Measurements from ENCODE around the gene TMEM87A.
"Not testable (repeated sequence)": the region's sequence is repeated elsewhere in the genome, so short reads cannot be mapped to it uniquely, and the experiment has no call there.

TMEM87A gene, protein sequence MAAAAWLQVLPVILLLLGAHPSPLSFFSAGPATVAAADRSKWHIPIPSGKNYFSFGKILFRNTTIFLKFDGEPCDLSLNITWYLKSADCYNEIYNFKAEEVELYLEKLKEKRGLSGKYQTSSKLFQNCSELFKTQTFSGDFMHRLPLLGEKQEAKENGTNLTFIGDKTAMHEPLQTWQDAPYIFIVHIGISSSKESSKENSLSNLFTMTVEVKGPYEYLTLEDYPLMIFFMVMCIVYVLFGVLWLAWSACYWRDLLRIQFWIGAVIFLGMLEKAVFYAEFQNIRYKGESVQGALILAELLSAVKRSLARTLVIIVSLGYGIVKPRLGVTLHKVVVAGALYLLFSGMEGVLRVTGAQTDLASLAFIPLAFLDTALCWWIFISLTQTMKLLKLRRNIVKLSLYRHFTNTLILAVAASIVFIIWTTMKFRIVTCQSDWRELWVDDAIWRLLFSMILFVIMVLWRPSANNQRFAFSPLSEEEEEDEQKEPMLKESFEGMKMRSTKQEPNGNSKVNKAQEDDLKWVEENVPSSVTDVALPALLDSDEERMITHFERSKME

DNA sequence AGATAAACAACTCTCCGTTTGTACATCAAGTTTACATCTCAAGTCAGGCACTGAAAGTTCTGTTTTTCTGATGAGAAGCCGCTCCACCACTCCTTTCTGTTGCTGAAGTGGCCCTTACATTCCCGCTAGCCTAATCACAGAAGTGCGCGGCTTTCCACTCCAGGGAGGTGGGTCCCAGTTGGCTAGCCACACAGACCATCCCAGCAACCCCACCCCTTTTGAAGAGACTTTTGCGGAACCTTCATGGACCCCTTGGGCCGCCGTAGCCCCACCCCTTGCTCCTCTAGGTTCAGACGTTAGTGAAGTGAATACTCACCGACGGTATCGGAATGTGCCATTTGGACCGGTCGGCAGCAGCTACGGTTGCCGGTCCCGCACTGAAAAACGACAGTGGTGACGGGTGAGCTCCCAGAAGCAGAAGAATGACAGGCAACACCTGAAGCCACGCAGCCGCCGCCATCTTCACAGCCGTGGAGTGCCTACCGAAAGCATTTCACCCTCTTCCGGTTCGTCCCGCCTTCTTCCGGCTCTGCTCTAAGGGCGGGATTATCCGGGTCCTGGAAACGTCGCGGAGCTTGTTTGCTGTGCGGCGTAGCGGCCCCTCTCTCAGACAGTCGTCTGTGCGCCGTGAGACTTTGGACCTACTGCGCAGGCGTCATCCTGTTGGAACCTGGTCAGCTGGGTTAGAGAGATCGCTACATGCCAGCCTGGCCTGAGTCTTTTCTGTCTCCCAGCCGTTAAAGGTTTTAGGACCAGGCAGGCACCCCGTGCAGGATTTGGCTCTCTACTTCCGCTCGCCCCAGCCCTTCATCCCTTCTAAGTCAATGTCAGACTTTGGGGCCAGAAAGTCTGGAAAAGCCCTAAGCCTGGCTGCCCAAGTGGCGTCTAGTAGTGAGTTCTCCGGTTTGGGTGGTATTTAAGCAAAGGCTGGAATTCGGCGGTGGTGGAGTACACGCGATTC is at the start of gene TMEM87A, which contains the start of gene GANC:
TMEM87A (minus strand) TSS at position 495 of the 961 bp plus-strand sequence; CDS start at position 460, 35 bp downstream.
GANC (plus strand) TSS at position 263 of the 961 bp plus-strand sequence. CDS start 1,281 bp downstream, outside the sequence.
- peak; percentile 98 for DNase-seq

GRCh38 chr15:42319206-42319605 is 46.0 kb upstream of the TMEM87A start:
- no peak for DNase-seq

- DNase-seq = not testable (repeated sequence)
Observed at GRCh38 chr15:42316282-42316805, 43.1 kb upstream of the TMEM87A start.

DNA sequence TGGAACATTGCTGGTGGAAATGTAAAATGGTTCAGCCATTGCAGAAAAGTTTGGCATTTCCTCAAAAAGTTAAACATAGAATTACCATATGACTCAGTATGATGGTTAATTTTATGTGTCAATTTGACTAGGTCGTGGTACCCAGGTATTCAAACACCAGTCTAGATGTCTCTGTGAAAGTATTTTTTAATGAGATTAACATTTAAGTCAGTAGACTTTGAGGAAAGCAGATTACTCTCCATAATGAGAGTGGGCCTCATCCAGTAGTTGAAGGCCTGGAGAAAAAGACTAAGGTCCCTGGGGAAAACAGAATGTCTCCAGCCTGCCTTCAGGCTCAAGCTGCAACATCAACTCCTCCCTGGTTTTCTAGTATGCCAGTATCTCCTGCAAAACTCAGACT is 42.3 kb upstream of the TMEM87A start:
- DNase-seq = no peak

DNA sequence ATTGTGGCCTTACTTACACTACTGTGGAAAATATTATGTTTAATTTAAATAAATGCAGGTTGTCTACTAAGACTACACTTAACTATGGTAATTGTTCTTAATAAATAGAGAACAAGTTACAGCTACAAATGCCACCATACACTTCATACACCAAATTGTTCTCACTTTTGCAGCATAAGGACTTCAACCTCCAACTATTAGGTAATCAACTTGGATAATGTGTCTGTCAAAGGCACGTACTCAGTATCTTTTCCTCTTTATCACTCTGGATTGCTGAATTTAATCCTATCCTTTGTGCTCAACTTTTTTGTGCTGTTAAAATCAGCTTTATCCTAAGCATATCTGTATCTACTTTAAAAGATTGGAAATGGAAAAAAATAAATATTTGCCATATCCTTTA is 41.6 kb upstream of the TMEM87A start:
- DNase-seq = no peak

- DNase-seq = no peak
Observed at GRCh38 chr15:42313463-42313862, 40.2 kb upstream of the TMEM87A start.

DNA sequence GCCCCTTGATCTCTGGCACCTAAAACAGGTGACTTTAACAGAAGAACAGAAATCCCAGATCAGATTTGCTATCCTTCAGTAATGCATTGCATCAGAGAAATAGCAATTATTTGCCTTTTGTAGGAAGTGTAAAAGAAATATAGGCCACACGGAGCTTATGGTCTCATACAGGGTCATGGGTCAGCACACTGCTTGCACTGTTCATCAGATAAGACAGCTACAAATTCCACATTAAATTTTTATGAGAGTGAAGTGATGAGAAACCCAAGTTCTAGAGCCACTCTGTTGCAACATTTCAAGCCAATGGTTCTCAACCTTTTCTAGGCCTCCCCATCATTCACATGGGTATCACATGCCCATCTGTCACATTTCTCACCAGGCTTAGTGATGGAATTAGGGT is 33.4 kb upstream of the TMEM87A start:
- DNase-seq = no peak

DNA sequence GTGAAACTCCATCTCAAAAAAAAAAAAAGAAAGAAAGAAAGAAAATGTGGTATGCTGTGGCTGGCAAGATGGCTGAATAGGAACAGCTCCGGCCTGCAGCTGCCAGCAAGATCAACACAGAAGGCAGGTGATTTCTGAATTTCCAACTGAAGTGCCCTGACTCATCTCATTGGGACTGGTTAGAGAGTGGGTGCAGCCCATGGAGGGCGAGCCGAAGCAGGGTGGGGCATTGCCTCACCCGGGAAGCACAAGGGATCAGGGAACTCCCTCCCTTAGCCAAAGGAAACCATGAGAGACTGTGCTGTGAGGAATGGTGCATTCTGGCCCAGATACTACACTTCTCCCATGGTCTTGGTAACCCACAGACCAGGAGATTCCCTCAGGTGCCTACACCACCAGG is 27.8 kb upstream of the TMEM87A start:
- DNase-seq = not testable (repeated sequence)

DNA sequence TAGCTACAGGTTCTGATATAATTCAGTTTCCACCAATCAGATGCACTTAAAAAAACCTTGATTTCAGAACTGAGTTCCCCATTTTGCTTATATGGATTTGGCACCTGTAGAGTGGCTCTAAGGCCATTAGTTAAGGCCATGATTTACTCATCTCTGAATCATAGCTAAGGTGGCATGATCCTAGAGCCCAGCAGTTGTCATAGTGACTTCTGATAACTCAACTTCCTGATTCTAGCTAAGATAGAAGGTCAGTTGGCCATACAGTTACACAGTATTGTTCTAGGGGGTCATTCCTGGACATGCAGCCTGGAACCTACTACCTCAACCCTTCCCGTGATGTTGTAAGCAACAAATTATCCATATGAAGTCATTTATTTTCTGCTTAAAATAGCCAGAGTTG is 15.9 kb upstream of the TMEM87A start:
- DNase-seq = no peak

DNA sequence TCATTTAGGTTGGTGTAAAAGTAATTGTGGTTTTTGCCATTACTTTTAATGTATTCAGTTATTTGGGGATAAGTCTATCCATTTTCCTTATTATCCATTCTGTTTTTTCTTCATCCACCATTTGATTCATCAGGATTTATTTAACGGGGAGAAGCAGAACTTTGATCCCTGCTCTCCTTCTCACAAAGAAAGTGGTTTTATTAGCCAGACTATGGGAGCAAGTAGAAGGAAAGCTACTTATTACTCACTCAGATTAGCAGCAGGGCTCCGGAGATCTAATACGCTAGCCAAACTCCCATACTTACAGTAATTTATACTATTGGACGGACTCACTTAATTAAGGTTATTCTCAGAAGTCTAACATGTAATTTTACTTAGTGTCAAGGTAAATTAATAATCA is 14.7 kb upstream of the TMEM87A start:
- DNase-seq = no peak

- no peak for DNase-seq
Observed at GRCh38 chr15:42286445-42287029, 13.3 kb upstream of the TMEM87A start.

GRCh38 chr15:42285034-42285433 is 11.8 kb upstream of the TMEM87A start:
- DNase-seq = no peak

DNA sequence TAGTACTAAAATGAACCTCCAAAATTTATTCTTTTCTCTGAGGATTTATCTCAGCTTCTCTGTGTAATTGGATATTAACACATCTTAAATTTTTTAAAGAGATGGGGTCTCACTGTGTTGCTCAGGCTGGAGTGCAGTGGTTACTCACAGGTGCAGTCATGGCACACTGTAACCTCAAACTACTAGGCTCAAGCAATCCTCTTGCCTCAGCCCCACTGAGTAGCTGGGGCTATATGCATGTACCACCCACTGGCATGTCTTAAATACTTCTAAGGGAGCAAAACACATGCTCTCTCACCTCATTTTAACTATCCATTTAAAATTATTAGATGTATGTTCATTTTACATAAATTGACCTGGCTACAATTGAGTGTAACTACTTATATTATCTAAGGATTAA is 11.3 kb upstream of the TMEM87A start:
- DNase-seq = no peak

GRCh38 chr15:42283671-42284070 is 10.4 kb upstream of the TMEM87A start:
- DNase-seq = no peak

DNA sequence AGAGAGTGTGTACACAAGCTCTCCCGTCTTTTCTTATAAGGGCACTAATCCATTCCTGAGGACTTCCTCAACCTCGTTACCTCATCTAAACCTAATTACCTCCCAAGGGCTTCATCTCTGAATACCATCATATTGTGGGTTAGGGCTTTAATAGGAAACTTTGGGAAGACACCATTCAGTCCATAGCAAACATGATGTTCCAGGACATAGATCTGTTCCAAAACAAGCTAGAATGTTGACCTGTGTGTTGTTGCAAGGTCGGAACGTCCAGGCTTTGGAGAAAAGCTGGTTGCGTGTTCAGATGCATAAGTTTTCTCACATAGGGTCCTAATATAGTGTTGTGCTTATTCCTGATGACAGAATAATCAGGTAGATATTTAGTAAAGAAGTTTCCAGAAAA is 9.7 kb upstream of the TMEM87A start:
- DNase-seq = no peak

- no peak for DNase-seq
Observed at GRCh38 chr15:42282344-42282743, 9.1 kb upstream of the TMEM87A start.

- no peak for DNase-seq
Observed at GRCh38 chr15:42279234-42279723, 6.0 kb upstream of the TMEM87A start.

GRCh38 chr15:42276762-42277161 is 3.5 kb upstream of the TMEM87A start:
- no peak for DNase-seq

DNA sequence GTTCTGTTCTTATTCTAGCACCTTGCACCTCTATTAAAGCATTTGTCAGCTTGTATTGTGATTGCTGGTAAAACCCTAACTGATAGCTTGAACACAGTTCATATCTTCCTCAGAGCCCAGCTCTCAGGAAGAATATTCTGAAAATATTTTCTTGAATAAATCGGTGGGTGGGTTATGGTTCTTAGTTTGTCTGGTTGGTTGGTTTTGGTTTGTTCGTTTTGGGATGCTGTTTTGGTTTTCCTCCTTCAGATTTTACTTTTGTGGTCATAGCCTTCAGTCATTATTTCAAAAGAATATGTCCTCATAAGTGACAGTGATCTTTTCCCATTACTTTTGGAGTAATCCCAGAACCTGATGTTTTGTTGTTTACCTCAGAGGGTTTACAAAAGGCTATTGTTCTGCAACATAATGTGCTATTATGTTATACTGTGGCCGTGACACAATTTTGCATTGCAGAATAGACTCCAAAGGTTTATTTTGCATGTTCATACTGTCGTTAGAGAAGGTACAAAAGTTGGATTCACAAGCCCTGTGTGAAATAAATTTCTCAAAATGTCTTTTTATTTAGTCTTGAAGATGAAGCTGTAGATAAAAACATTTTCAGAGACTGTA is 2.7 kb upstream of the TMEM87A start:
- no peak for DNase-seq

DNA sequence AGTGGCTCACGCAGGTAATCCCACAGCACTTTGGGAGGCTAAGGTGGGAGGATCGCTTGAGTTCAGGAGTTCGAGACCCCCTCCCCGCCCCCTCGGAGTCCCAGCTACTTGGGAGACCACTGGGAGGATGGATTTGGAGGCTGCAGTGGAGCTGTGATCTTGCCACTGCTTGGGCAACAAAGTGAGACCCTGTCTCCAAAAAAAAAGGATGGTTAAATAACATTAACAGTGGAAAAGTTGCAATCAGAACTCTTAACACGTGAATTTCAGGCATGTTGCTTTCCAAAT is 1.4 kb upstream of the TMEM87A start:
- DNase-seq = no peak

DNA sequence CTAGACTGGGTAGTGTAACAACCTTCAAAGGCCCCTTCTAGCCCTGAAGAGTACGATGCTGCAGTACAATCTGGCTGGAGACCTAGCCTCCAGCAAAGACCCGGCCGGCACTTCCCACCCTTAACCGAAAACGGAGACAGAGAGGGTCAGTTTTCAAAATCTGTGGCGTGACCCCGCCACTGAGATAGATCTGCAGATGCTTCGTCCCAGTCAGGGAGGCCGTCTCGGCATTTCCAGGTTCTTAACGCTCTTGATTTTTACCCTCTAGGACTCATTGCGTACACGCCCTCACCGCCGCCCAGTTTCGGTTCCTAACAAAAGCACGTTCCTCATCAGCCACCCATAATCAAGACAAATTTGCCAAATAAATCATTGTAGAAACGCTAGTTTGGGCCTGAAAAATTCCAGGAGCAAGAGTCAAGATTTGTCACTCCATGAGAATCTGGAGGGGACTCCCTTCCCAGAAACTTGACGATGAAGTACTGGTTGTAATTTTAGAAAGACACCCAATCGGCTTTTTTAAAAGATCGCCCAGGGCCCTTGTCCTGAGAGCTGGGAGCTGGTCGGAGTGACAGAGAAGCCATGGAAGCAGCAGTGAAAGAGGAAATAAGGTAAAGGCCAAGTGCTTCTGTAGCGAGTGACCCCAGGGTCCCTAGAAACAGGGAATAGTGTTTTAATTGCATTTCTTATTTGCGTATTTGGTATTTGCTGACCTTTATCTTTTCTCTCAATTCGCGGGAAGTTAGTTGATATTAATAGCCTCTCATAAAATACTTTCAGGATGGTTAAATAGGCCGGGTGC is 868 bp upstream of the TMEM87A start:
- peak; percentile 70 for DNase-seq

Measured in CD4-positive, alpha-beta T cell treated with Interleukin-17A for 1 hour (primary cell).